Measurements from ENCODE around the gene DISP3. TPM values are rescaled to one million over a fixed set of nuclear protein-coding genes. Genes with fewer than 3 reads are reported as not detected.
A peak's percentile ranks its signal among the peaks of the same experiment; 100 is the strongest.

DISP3 gene
- total RNA-seq, 1 donor, result under 0.01 TPM

- no peaks in the 10 kb centered on the region for H3K36me3 ChIP-seq (ENCODE audit: insufficient read depth, low read length)
- H3K9me3 ChIP-seq (ENCODE audit: low read depth, low read length), result no peaks in the 10 kb centered on the region
- peak; percentile 38 for DNase-seq (ENCODE audit: insufficient read length, low spot score, missing footprints)
- H3K79me2 ChIP-seq (ENCODE audit: insufficient read depth, low read length), result no peaks in the 10 kb centered on the region
- no peak for TF ChIP-seq CTCF (IDR thresholded peaks at IDR 0.05; ENCODE audit: extremely low read depth, low read depth, low read length)
- no peak overlapping the region for H2AFZ ChIP-seq (ENCODE audit: low read length)
- no peak overlapping the region for H3K27ac ChIP-seq (ENCODE audit: low read depth, low read length)
- H4K20me1 ChIP-seq (ENCODE audit: insufficient read depth, low read length), result no peaks in the 10 kb centered on the region
- no peaks in the 10 kb centered on the region for H3K27me3 ChIP-seq (ENCODE audit: insufficient read depth, low read length)
- no peak overlapping the region for H3K4me2 ChIP-seq (ENCODE audit: insufficient read depth, low read length)
- no peaks in the 10 kb centered on the region for H3K4me1 ChIP-seq (ENCODE audit: insufficient read depth, low read length)
- H3K4me3 ChIP-seq (ENCODE audit: insufficient read depth, low read length), result no peak overlapping the region
Observed at GRCh38 chr1:11540773-11541160, 61.8 kb downstream of the DISP3 start.

- Histone ChIP-seq H2AFZ (ENCODE audit: low read length) (no peak overlapping the region), H3K4me2 (ENCODE audit: insufficient read depth, low read length) (no peak overlapping the region), H3K36me3 (ENCODE audit: insufficient read depth, low read length) (no peaks in the 10 kb centered on the region), H3K4me3 (ENCODE audit: insufficient read depth, low read length) (no peak overlapping the region), H3K27me3 (ENCODE audit: insufficient read depth, low read length) (no peaks in the 10 kb centered on the region), H3K27ac (ENCODE audit: low read depth, low read length) (no peak overlapping the region), H3K4me1 (ENCODE audit: insufficient read depth, low read length) (no peaks in the 10 kb centered on the region), H3K9me3 (ENCODE audit: low read depth, low read length) (no peaks in the 10 kb centered on the region), H4K20me1 (ENCODE audit: insufficient read depth, low read length) (no peaks in the 10 kb centered on the region), H3K79me2 (ENCODE audit: insufficient read depth, low read length) (no peaks in the 10 kb centered on the region)
- peak; percentile 31 for DNase-seq (ENCODE audit: insufficient read length, low spot score, missing footprints)
- TF ChIP-seq CTCF (IDR thresholded peaks at IDR 0.05; ENCODE audit: extremely low read depth, low read depth, low read length), result no peak
Observed at GRCh38 chr1:11541236-11541635, 62.3 kb downstream of the DISP3 start.

GRCh38 chr1:11541956-11542355 is 63.0 kb downstream of the DISP3 start:
- Histone ChIP-seq H3K79me2 (ENCODE audit: insufficient read depth, low read length) (no peaks in the 10 kb centered on the region), H3K4me3 (ENCODE audit: insufficient read depth, low read length) (no peak overlapping the region), H3K9me3 (ENCODE audit: low read depth, low read length) (no peaks in the 10 kb centered on the region), H3K4me1 (ENCODE audit: insufficient read depth, low read length) (no peaks in the 10 kb centered on the region), H2AFZ (ENCODE audit: low read length) (no peak overlapping the region), H4K20me1 (ENCODE audit: insufficient read depth, low read length) (no peaks in the 10 kb centered on the region), H3K4me2 (ENCODE audit: insufficient read depth, low read length) (no peak overlapping the region), H3K27me3 (ENCODE audit: insufficient read depth, low read length) (no peaks in the 10 kb centered on the region), H3K36me3 (ENCODE audit: insufficient read depth, low read length) (no peaks in the 10 kb centered on the region), H3K27ac (ENCODE audit: low read depth, low read length) (no peak overlapping the region)
- peak; percentile 62 for DNase-seq (ENCODE audit: insufficient read length, low spot score, missing footprints)
- no peak for TF ChIP-seq CTCF (IDR thresholded peaks at IDR 0.05; ENCODE audit: extremely low read depth, low read depth, low read length)

- Histone ChIP-seq H3K27ac (ENCODE audit: low read depth, low read length) (no peak overlapping the region), H3K27me3 (ENCODE audit: insufficient read depth, low read length) (no peaks in the 10 kb centered on the region), H3K9me3 (ENCODE audit: low read depth, low read length) (no peaks in the 10 kb centered on the region), H3K4me3 (ENCODE audit: insufficient read depth, low read length) (no peak overlapping the region), H3K36me3 (ENCODE audit: insufficient read depth, low read length) (no peaks in the 10 kb centered on the region), H3K4me2 (ENCODE audit: insufficient read depth, low read length) (no peak overlapping the region), H2AFZ (ENCODE audit: low read length) (no peak overlapping the region), H3K79me2 (ENCODE audit: insufficient read depth, low read length) (no peaks in the 10 kb centered on the region), H4K20me1 (ENCODE audit: insufficient read depth, low read length) (no peaks in the 10 kb centered on the region), H3K4me1 (ENCODE audit: insufficient read depth, low read length) (no peaks in the 10 kb centered on the region)
- peak; percentile 74 for DNase-seq (ENCODE audit: insufficient read length, low spot score, missing footprints)
- no peak for TF ChIP-seq CTCF (IDR thresholded peaks at IDR 0.05; ENCODE audit: extremely low read depth, low read depth, low read length)
Observed at GRCh38 chr1:11543392-11543791, 64.4 kb downstream of the DISP3 start.
